Loucy (cell line): Measurements from ENCODE around the gene PIK3C3.

Source experiments
- H2AFZ ChIP-seq: fragments of 200-600 bp; sonication (generic); 2 replicates; pipeline ENCODE4 v1.6.0; 2016; ENCODE audit warnings: antibody characterized with exemption, mild to moderate bottlenecking, low read length, moderate library complexity
- H3F3A ChIP-seq: fragments of 200-600 bp; 2 replicates; pipeline ENCODE4 v1.6.0; 2016; ENCODE audit warnings: antibody characterized with exemption, low read depth, mild to moderate bottlenecking
- H3K27me3 ChIP-seq: fragments of 200-600 bp; sonication (generic); 2 replicates; pipeline ENCODE4 v1.6.1; 2014; ENCODE audit warnings: low read length, mild to moderate bottlenecking; ENCODE audit not compliant: insufficient read depth, poor library complexity, severe bottlenecking
- H3K36me3 ChIP-seq: fragments of 200-600 bp; sonication (generic); 2 replicates; pipeline ENCODE4 v1.6.1; 2016; ENCODE audit warnings: low read length; ENCODE audit not compliant: insufficient read depth
- H3K4me1 ChIP-seq: fragments of 200-600 bp; sonication (generic); 2 replicates; pipeline ENCODE4 v1.5.1; 2014; ENCODE audit warnings: low read length, mild to moderate bottlenecking; ENCODE audit not compliant: insufficient read depth, poor library complexity, severe bottlenecking
- H3K4me2 ChIP-seq: fragments of 200-600 bp; sonication (generic); 2 replicates; pipeline ENCODE4 v1.6.0; 2014; ENCODE audit warnings: antibody characterized with exemption, low read length, low read depth, mild to moderate bottlenecking; ENCODE audit not compliant: poor library complexity, severe bottlenecking
- H3K4me3 ChIP-seq: fragments of 200-600 bp; sonication (generic); 2 replicates; pipeline ENCODE4 v1.5.1; 2014; ENCODE audit warnings: low read length, mild to moderate bottlenecking, mixed read lengths; ENCODE audit not compliant: poor library complexity, severe bottlenecking
- H3K79me2 ChIP-seq: fragments of 200-600 bp; sonication (generic); 2 replicates; pipeline ENCODE4 v1.6.1; 2014; ENCODE audit warnings: low read length; ENCODE audit not compliant: insufficient read depth
- H3K9ac ChIP-seq: fragments of 200-600 bp; sonication (generic); 2 replicates; pipeline ENCODE4 v1.6.0; 2014; ENCODE audit warnings: mild to moderate bottlenecking, low read depth, low read length, moderate library complexity; ENCODE audit not compliant: poor library complexity, severe bottlenecking
- H3K9me2 ChIP-seq: fragments of 200-600 bp; sonication (generic); replicated peaks from 2 replicates; pipeline ENCODE4 v1.6.1; 2016; ENCODE audit warnings: low read depth, low read length, mixed read lengths
- H3K9me3 ChIP-seq: fragments of 200-600 bp; sonication (generic); 2 replicates; pipeline ENCODE4 v1.6.1; 2014; ENCODE audit warnings: mild to moderate bottlenecking, antibody characterized with exemption, low read length, low read depth; ENCODE audit not compliant: insufficient read depth
- H4K20me1 ChIP-seq: fragments of 200-600 bp; sonication (generic); 2 replicates; pipeline ENCODE4 v1.6.0; 2014; ENCODE audit warnings: antibody characterized with exemption, low read length, mild to moderate bottlenecking; ENCODE audit not compliant: insufficient read depth, poor library complexity, severe bottlenecking
- CTCF ChIP-seq: fragments of 200-600 bp; sonication (generic); conservative IDR thresholded peaks from 2 replicates; pipeline ENCODE4 v1.5.1; 2014; ENCODE audit warnings: mild to moderate bottlenecking, antibody characterized with exemption, low read length
- EZH2phosphoT487 ChIP-seq: fragments of 200-600 bp; IDR thresholded peaks from 2 replicates; pipeline ENCODE4 v1.6.1; 2018; ENCODE audit warnings: antibody characterized with exemption, mild to moderate bottlenecking, moderate library complexity, borderline replicate concordance

The PIK3C3 gene

GRCh38 chr18:42074704-42075103 is 119.7 kb downstream of the PIK3C3 start:
- Histone ChIP-seq H3K4me2 (no peak overlapping the region), H3K27me3 (no peaks in the 10 kb centered on the region), H2AFZ (no peak overlapping the region), H3K9me3 (no peaks in the 10 kb centered on the region), H3K4me1 (peaks cover 6% of the 10 kb centered on the region), H3K9me2 (no peaks in the 10 kb centered on the region), H3K4me3 (no peak overlapping the region), H3K9ac (no peak overlapping the region), H4K20me1 (peaks cover 4% of the 10 kb centered on the region), H3K36me3 (peaks cover 48% of the 10 kb centered on the region), H3F3A (no peaks in the 10 kb centered on the region), H3K79me2 (no peaks in the 10 kb centered on the region)
- no peak for TF ChIP-seq EZH2phosphoT487
- TF ChIP-seq CTCF = no peak

- Histone ChIP-seq H3F3A (no peaks in the 10 kb centered on the region), H4K20me1 (peaks cover 4% of the 10 kb centered on the region), H3K4me3 (no peak overlapping the region), H3K36me3 (peaks cover 55% of the 10 kb centered on the region), H3K4me1 (peaks cover 6% of the 10 kb centered on the region), H2AFZ (no peak overlapping the region), H3K27me3 (no peaks in the 10 kb centered on the region), H3K9me2 (no peaks in the 10 kb centered on the region), H3K9me3 (no peaks in the 10 kb centered on the region), H3K79me2 (no peaks in the 10 kb centered on the region), H3K4me2 (no peak overlapping the region), H3K9ac (no peak overlapping the region)
- no peak for TF ChIP-seq CTCF
- TF ChIP-seq EZH2phosphoT487 = no peak
Observed at GRCh38 chr18:42078711-42079110, 123.7 kb downstream of the PIK3C3 start.

- peaks cover 55% of the 10 kb centered on the region for H3K36me3 ChIP-seq
- H3K9me2 ChIP-seq = no peaks in the 10 kb centered on the region
- peaks cover 4% of the 10 kb centered on the region for H4K20me1 ChIP-seq
- H3K27me3 ChIP-seq = no peaks in the 10 kb centered on the region
- no peak overlapping the region for H3K4me3 ChIP-seq
- no peaks in the 10 kb centered on the region for H3K9me3 ChIP-seq
- H3K4me2 ChIP-seq = no peak overlapping the region
- no peak for TF ChIP-seq EZH2phosphoT487
- TF ChIP-seq CTCF = no peak
- no peaks in the 10 kb centered on the region for H3F3A ChIP-seq
- no peaks in the 10 kb centered on the region for H3K79me2 ChIP-seq
- H3K4me1 ChIP-seq = peaks cover 6% of the 10 kb centered on the region
- H3K9ac ChIP-seq = no peak overlapping the region
- H2AFZ ChIP-seq = no peak overlapping the region
Observed at GRCh38 chr18:42080340-42080739, 125.3 kb downstream of the PIK3C3 start.
